NCI-H1694 treated with DMSO at 0.1 percent for 48 hours (cell line): ENCODE results near the gene PPP6R2.
A peak's percentile ranks its signal among the peaks of the same experiment; 100 is the strongest.

ENCODE experiments used
- DNase-seq: peaks from one replicate; lab custom pipeline; 2025; lab: John Stamatoyannopoulos, UW

PPP6R2 gene

DNA sequence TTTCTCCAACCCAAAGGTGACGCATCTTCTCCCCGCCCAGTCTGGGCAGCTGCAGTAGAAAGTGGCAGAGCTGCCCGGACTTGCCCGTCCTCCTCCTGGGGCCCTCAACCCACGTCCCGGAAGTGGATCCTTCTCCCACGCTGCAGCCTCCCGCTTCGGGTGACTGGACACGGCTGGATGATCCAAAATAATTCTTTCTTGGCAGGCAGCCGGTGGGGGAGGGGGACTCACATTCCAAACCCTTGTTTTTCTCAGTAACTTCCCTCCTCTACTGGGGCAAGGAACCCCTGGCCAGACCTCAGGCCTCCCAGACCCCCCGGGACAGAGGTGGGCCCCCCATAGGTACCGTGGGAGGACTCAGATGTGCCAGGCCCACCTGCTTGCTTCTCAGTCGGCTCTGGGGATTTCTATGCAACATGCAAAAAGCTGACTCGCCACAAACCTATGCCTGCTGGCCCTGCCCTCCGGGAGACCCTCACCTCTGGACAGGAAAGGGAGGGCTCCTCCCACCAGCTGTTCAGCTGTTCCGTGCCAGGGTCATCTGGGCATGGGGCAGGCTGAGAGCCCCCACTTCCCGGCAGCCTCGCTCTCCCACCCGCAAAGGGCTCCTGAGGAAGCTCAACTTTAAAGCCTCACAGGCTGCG lies 37.1 kb upstream of the PPP6R2 start:
- peak; percentile 86 for DNase-seq

DNA sequence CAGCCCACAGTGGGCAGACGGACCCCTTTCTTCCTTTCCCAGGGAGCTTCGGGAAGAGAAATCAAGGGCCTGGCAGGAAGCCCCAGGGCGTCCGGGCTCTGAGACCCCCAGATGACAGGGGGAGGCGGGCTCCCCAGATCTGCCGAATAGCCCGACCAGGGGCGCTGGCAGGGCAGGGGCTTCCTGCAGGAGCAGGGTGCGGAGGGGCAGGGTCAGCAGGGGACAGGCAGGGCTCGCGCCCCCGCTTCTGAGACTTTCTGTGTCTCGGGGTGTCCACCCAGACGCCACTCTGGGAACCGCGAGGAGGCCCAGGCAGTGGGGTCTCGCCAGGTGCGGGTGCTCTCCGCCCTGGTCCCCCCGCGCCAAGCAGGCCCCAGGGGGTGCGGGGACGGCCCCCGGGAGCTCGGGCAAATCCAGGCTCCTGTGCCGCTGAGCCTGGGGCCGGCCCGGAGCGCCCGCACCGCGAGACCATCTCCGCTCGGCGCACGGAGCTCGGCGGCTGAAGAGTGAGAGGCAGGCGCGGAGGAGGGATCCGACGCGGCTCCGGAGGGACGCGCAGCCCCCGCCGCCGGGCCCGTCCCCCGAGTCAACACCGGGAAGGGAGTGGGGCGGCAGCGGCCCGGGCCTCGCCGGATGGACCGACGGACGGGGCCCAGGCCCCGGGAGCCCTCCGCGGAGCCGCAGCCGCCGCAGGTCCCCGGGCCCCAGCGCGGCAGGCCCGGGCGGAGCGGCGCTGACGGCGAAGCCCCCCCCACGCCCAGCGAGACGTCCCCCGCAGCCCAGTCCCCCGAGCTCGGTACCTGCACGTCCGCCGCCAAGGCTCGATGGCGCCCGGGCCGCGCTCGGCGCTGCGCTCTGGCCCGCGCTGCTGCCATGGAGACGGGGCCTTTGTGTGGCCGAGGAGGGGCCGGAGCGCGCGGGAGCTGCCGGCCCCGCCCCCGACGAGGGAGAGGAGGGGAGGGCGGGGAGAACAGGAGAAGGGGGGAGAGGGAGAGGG lies 36.1 kb upstream of the PPP6R2 start, which contains the start of gene PLXNB2:
PLXNB2 (minus strand) TSS at position 894 of the 997 bp plus-strand sequence. CDS start 17,062 bp downstream, outside the sequence.
- DNase-seq, result peak; percentile 44

GRCh38 chr22:50307890-50308596 lies 35.1 kb upstream of the PPP6R2 start:
- no peak for DNase-seq

- DNase-seq, result no peak
Observed at GRCh38 chr22:50308597-50308935, 34.6 kb upstream of the PPP6R2 start.

DNA sequence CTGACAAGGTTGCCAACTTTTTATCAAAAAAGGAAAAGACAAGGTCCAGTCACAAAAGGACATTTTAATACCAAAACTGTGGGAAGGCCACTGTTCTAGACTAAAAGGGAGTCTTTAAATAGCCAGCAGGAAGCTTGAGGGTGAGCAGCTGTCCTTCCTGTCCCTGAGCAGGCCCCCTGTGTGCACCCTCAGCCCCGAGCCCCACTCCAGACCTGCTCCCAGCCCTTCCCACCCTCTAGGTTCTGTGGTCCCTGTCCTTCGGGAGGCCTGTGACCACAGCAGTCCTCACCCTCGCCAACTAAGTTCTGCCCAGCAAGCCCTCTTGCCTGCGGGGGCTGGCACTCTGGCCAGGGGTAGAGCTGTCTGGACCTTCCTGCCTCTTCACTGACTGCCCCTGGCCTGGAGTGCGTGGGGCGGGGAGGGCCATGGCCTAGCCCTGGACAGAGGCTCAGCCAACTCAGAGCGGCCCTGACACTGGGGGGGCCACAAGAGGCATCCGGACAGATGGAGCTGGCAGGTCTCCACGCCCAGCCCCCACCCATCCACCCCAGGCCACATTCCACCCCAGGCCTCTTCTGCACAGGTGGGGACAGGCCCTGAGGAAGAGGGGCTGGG lies 34.0 kb upstream of the PPP6R2 start:
- no peak for DNase-seq

- DNase-seq, result no peak
Observed at GRCh38 chr22:50309601-50309991, 33.5 kb upstream of the PPP6R2 start.

DNA sequence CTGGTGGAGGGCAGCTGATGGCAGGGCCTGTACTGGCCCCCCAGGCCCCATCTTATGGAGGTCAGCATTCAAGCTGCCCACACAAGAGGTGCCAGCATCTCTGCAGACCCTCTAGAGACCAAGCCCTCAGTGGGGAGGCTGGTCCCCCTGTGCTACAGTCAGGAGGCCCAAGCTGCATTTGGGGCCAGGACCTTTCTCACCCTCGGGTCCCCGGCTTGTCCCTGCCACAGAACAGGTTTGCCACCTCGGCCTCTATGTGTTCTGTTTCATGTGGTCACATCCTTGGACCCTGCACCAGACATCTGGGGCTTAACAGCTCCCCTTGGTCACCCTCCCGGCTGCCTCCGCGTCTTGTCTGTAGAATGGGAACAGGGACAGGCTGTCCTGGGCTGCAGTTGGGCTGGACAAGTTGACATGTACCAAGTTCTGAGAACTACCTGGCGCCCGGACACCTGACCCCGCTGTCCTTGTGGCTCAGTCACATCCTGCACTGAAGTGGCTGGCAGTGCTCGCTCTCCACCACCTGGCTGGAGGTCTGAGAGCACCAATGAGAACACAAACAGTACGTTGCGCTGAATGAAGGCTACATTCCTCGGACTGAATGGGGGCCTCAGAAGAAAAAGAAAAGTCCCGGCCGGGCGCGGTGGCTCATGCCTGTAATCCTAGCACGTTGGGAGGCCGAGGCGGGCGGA lies 33.0 kb upstream of the PPP6R2 start:
- no peak for DNase-seq

DNA sequence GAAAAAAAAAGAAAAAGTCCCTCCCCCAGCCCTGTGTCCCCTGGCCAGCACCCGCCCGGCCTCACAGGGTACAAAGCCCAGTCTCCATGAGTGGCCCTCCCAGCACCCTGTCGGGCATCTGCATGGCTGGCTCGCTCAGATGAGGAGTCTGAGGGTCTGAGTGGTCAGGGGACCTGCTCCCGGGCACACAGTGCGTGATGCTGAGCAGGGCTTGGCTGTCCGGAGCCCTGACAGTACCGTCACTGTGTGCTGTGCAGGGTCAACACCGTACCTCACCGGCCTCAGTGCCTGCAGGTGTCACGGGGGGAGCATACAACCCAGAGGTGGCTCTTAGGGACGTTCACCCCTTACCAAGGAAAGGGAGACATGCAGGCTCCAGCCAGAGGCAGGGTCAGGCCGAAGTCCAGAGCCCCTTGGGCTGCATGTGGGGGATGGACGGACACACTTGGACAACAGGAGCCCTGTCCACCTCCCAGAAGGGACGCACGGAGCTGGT lies 32.1 kb upstream of the PPP6R2 start:
- DNase-seq, result no peak

GRCh38 chr22:50311606-50312351 lies 31.3 kb upstream of the PPP6R2 start:
- DNase-seq, result no peak

- DNase-seq, result no peak
Observed at GRCh38 chr22:50312371-50312770, 30.8 kb upstream of the PPP6R2 start.

DNA sequence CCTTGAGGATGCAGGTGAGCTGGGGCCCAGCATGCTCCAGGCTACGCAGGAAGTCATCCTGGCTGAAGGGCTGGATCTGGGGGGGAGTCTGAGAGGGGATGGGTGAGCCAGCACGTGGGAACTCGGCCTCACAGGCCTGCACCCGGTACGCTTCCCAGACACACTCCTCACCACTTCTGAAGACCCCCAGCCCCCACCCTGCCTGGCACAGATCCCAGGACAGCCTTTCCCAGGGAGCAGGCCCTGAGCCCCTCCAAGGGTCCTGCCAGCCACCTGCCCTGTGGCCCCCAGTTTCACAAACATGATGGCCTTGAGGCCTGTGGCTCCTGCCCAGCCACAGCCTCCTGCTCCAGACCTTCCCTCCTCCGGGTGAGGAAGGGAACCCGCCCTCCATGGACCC lies 30.1 kb upstream of the PPP6R2 start:
- DNase-seq, result no peak

DNA sequence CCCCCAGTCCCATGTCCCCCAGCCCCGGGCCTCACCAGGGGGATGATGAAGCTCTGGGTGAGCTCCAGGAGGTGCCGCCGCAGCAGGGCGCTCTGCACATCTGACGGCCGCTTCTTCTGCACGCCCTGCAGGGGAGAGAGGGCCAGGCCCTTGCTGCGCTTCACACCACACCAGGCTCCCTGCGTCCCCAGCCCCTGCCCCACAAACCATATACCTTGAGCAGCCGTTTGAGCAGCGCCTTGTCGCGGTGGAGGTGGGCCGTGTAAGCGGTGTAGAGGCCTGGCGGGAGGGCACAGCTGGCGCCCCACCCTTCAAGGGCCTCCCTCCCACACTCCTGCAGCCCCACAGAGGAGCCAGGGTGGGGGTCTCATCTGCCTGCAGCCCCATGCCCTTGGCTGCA lies 29.5 kb upstream of the PPP6R2 start:
- DNase-seq, result no peak

DNA sequence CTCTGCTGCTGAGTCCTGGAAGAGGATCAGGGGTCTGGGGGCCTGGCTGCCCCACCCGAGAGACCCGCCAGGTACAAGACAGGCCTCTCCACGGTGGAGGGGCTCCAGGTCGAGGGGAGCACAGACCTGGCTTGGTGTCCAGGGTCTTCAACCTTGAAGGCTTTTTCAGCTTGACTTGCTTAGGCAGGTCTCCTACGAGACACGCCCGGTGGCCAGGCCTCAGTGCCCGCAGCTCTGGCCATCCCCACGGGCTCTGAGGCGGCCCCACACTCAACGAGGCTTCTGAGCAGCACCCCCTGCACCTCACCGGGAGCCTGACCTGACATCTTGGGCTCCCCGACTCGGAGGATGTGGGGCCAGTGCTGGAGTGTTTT lies 29.1 kb upstream of the PPP6R2 start:
- no peak for DNase-seq

DNA sequence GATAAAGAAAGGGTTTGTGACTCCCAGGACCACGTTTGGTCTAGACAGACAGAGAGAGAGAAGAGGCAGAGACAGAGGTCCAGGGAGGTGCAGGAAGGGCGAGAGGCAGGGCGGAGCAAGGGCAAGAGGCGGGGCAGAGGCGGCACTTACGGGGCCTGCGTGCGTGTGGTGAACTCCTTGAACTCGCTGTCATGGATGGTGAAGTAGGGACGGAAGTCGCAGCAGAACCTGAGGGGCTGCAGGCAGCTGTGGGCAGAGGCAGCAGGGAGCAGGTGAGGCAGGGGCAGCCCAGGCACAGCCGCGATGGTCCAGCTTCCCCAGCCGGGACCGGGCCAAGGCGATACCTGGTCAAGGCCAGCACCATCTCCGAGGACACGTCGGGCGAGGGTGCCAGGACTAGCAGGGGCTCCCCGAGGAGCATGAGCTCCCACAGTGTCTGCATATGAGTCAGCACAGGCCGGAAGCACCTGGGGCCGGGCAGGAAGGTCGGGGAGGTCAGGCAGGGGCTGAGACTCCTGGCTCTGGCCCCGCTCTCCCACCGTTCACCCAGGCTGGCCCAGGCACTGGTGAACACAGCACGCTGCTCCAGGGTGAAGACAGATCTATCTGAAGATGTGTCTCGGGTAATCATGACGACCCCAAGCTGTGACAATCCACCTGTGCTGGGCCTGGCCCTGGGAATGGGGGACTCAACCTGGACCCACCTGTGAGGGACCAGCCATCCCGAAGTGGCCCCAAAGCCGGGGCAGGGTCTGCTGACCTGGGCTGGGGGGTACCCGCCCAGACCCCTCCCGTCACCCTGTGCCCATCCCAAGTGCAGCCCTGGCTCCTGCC lies 28.5 kb upstream of the PPP6R2 start:
- DNase-seq, result no peak

- DNase-seq, result no peak
Observed at GRCh38 chr22:50315289-50316113, 27.6 kb upstream of the PPP6R2 start.

- no peak for DNase-seq
Observed at GRCh38 chr22:50316114-50317065, 26.7 kb upstream of the PPP6R2 start.

GRCh38 chr22:50317178-50317577 lies 25.9 kb upstream of the PPP6R2 start:
- DNase-seq, result no peak

- DNase-seq, result no peak
Observed at GRCh38 chr22:50317674-50318073, 25.5 kb upstream of the PPP6R2 start.
